ENCODE data around the gene APOL2.
"Not testable (repeated sequence)": the region's sequence is repeated elsewhere in the genome, so short reads cannot be mapped to it uniquely, and the experiment has no call there.

APOL2 gene

GRCh38 chr22:36201025-36201424 is 38.3 kb downstream of the APOL2 start:
- DNase-seq (ENCODE audit: low read depth in 2 of 2, low spot score in 1 of 2) = not testable (repeated sequence)

GRCh38 chr22:36199001-36199551 is 40.3 kb downstream of the APOL2 start:
- no peak for DNase-seq (ENCODE audit: low read depth in 2 of 2, low spot score in 1 of 2)

GRCh38 chr22:36198536-36198935 is 40.8 kb downstream of the APOL2 start:
- DNase-seq (ENCODE audit: low read depth in 2 of 2, low spot score in 1 of 2) = no peak

GRCh38 chr22:36197514-36198146 is 41.7 kb downstream of the APOL2 start:
- DNase-seq (ENCODE audit: low read depth in 2 of 2, low spot score in 1 of 2) = no peak

GRCh38 chr22:36197065-36197440 is 42.3 kb downstream of the APOL2 start:
- DNase-seq (ENCODE audit: low read depth in 2 of 2, low spot score in 1 of 2) = no peak

- no peak for DNase-seq (ENCODE audit: low read depth in 2 of 2, low spot score in 1 of 2)
These were observed 42.9 kb downstream of the APOL2 start for GRCh38 chr22:36196254-36197064.

- no peak for DNase-seq (ENCODE audit: low read depth in 2 of 2, low spot score in 1 of 2)
These were observed 44.4 kb downstream of the APOL2 start for GRCh38 chr22:36194971-36195370.

GRCh38 chr22:36194385-36194784 is 44.9 kb downstream of the APOL2 start:
- no peak for DNase-seq (ENCODE audit: low read depth in 2 of 2, low spot score in 1 of 2)

- no peak for DNase-seq (ENCODE audit: low read depth in 2 of 2, low spot score in 1 of 2)
These were observed 45.8 kb downstream of the APOL2 start for GRCh38 chr22:36193577-36193976.

- no peak for DNase-seq (ENCODE audit: low read depth in 2 of 2, low spot score in 1 of 2)
These were observed 46.2 kb downstream of the APOL2 start for GRCh38 chr22:36193171-36193570.

- DNase-seq (ENCODE audit: low read depth in 2 of 2, low spot score in 1 of 2) = no peak
These were observed 46.8 kb downstream of the APOL2 start for GRCh38 chr22:36192542-36192941.

- DNase-seq (ENCODE audit: low read depth in 2 of 2, low spot score in 1 of 2) = no peak
These were observed 48.1 kb downstream of the APOL2 start for GRCh38 chr22:36191106-36191836.

GRCh38 chr22:36187862-36188261 is 51.5 kb downstream of the APOL2 start:
- DNase-seq (ENCODE audit: low read depth in 2 of 2, low spot score in 1 of 2) = not testable (repeated sequence)

GRCh38 chr22:36185828-36186624 is 53.3 kb downstream of the APOL2 start:
- no peak for DNase-seq (ENCODE audit: low read depth in 2 of 2, low spot score in 1 of 2)

- DNase-seq (ENCODE audit: low read depth in 2 of 2, low spot score in 1 of 2) = no peak
These were observed 54.8 kb downstream of the APOL2 start for GRCh38 chr22:36184433-36185025.

- DNase-seq (ENCODE audit: low read depth in 2 of 2, low spot score in 1 of 2) = no peak
These were observed 55.9 kb downstream of the APOL2 start for GRCh38 chr22:36183446-36183845.

- no peak for DNase-seq (ENCODE audit: low read depth in 2 of 2, low spot score in 1 of 2)
These were observed 56.5 kb downstream of the APOL2 start for GRCh38 chr22:36182857-36183256.

GRCh38 chr22:36182056-36182455 is 57.3 kb downstream of the APOL2 start:
- no peak for DNase-seq (ENCODE audit: low read depth in 2 of 2, low spot score in 1 of 2)

- no peak for DNase-seq (ENCODE audit: low read depth in 2 of 2, low spot score in 1 of 2)
These were observed 58.4 kb downstream of the APOL2 start for GRCh38 chr22:36180928-36181327.

GRCh38 chr22:36180038-36180880 is 59.1 kb downstream of the APOL2 start:
- DNase-seq (ENCODE audit: low read depth in 2 of 2, low spot score in 1 of 2) = peak; percentile 63 to 88

Data from stimulated activated CD8-positive, alpha-beta memory T cell treated with anti-CD3 and anti-CD28 coated beads, Interleukin-4, amount 100 ng/mL, for 4 hours (primary cell).